H1 (cell line): Measurements from ENCODE around the gene IL17REL.

Experiments used
- CHD1 ChIP-seq: IDR thresholded peaks from 2 replicates; pipeline ENCODE4 v1.6.1; 2012; ENCODE audit warnings: low read depth, low read length, improper control_type of control experiment
- EZH2 ChIP-seq: fragments of 200-600 bp; sonication (generic); IDR thresholded peaks from 2 replicates; pipeline ENCODE4 v1.7.1; 2012; ENCODE audit warnings: low read depth, mild to moderate bottlenecking, moderate library complexity, low read length, inconsistent platforms; ENCODE audit not compliant: severe bottlenecking
- HDAC6 ChIP-seq: IDR thresholded peaks from one replicate; pipeline ENCODE4 v1.7.1; 2012; ENCODE audit warnings: low read depth, mild to moderate bottlenecking, inconsistent platforms, low read length, moderate library complexity
- POLR2A ChIP-seq, 2 experiments: IDR thresholded peaks; 1 replicate in 1 of 2; 2 replicates in 1 of 2; pipeline ENCODE4 v1.6.1; 2011; ENCODE audit warnings: low read depth in 2 of 2, low read length in 2 of 2, mild to moderate bottlenecking in 2 of 2; ENCODE audit errors: control extremely low read depth in 1 of 2
- SAP30 ChIP-seq: fragments of 300-600 bp; sonication (generic); IDR thresholded peaks from 2 replicates; pipeline ENCODE4 v1.7.1; 2012; ENCODE audit warnings: low read length, moderate library complexity, mild to moderate bottlenecking, inconsistent platforms; ENCODE audit not compliant: insufficient read depth, insufficient replicate concordance
- SP1 ChIP-seq: IDR thresholded peaks from 2 replicates; pipeline ENCODE4 v1.6.1; 2011; ENCODE audit warnings: low read depth, low read length
- SUZ12 ChIP-seq: fragments of 200-600 bp; sonication (generic); IDR thresholded peaks from 2 replicates; pipeline ENCODE4 v1.6.1; 2012; ENCODE audit warnings: mild to moderate bottlenecking, inconsistent platforms, low read length, moderate library complexity, mixed read lengths
- TAF1 ChIP-seq: IDR thresholded peaks from 2 replicates; pipeline ENCODE4 v1.6.1; 2011; ENCODE audit warnings: mild to moderate bottlenecking, low read depth, low read length
- ZNF274 ChIP-seq: IDR thresholded peaks from 2 replicates; pipeline ENCODE4 v1.7.0; 2012; ENCODE audit warnings: low read length, borderline replicate concordance; ENCODE audit errors: extremely low read depth
- TF ChIP-seq, protein P1 (sequence below), 3 experiments: IDR thresholded peaks; 1 replicate in 2 of 3; 2 replicates in 1 of 3; pipeline versions ENCODE4 v1.5.1 to v1.6.1; 2011; ENCODE audit warnings: low read length in 3 of 3, mild to moderate bottlenecking in 3 of 3, inconsistent platforms in 2 of 3, low read depth in 1 of 3, moderate library complexity in 1 of 3; ENCODE audit not compliant: insufficient read depth in 1 of 3; ENCODE audit errors: control extremely low read depth in 1 of 3

DNA sequence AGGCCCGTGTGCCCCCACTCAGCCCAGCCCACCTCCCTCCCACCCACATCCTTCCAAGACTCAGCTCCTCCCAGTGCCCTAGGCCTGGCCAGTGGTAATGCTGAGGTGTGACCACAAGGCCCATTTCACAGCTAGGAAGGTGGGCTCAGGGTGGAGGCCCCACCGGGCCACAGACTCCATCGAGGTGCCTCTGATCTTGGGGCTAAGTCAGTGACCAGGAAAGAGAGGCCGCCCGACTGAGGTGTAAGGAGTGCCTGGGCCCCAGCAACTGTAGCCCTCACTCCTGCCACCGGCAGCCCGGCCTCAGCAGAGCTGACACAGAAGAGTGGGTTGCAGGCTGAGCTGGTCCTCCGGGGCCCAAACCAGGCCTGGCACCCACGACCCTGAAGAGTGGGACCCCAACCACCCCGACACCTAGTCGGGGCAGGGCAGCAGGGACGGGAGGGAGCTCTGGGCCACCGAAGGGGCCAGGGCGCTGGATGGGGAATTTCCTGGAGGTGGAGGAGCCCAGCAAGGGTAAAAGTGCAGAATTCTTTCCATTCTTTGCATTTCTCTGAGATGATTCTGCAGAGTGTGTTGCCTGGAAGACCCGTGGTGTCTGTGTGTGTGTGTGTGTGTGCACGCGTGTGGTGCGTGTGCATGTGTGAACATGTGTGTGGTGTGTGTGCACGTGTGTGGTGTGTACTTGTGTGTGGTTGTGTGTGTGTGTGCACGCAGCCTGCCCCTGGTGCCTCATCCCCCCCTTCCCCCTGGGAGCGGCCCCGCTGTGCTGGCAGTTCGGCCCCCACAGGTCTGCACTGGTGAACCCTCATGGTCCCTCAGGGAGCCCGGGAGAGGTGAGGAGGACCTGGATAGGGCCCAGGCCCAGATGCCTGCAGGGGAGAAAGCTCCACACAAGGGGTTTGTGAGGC is 60.3 kb downstream of the IL17REL start:
- no peak for TF ChIP-seq SUZ12
- TF ChIP-seq, protein P1, sequence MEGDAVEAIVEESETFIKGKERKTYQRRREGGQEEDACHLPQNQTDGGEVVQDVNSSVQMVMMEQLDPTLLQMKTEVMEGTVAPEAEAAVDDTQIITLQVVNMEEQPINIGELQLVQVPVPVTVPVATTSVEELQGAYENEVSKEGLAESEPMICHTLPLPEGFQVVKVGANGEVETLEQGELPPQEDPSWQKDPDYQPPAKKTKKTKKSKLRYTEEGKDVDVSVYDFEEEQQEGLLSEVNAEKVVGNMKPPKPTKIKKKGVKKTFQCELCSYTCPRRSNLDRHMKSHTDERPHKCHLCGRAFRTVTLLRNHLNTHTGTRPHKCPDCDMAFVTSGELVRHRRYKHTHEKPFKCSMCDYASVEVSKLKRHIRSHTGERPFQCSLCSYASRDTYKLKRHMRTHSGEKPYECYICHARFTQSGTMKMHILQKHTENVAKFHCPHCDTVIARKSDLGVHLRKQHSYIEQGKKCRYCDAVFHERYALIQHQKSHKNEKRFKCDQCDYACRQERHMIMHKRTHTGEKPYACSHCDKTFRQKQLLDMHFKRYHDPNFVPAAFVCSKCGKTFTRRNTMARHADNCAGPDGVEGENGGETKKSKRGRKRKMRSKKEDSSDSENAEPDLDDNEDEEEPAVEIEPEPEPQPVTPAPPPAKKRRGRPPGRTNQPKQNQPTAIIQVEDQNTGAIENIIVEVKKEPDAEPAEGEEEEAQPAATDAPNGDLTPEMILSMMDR (IDR thresholded peaks at IDR 0.05; ENCODE audit: control extremely low read depth in 1 of 3, insufficient read depth in 1 of 3, low read depth in 1 of 3, low read length in 3 of 3), result no peak
- no peak for TF ChIP-seq SAP30
- no peak for TF ChIP-seq CHD1
- no peak for TF ChIP-seq POLR2A (IDR thresholded peaks at IDR 0.05; ENCODE audit: control extremely low read depth in 1 of 2, low read depth in 2 of 2, low read length in 2 of 2)
- no peak for TF ChIP-seq ZNF274
- no peak for TF ChIP-seq SP1
- no peak for TF ChIP-seq HDAC6
- TF ChIP-seq TAF1, result no peak
- no peak for TF ChIP-seq EZH2
